GM21825 (cell line): ENCODE data around the gene RAB22A.

ENCODE experiments used
- ATAC-seq: cut with Tn5 transposase; IDR thresholded peaks from one replicate; pipeline ENCODE4 v1.9.1; 2021; ENCODE audit warnings: mild to moderate bottlenecking, moderate library complexity; ENCODE audit not compliant: unreplicated experiment

Gene RAB22A

GRCh38 chr20:58309591-58310290 is at the start of gene RAB22A:
TSS of gene RAB22A (plus strand) at chr20:58309715. CDS start at chr20:58309977, 262 bp downstream.
- peak; percentile 75 for ATAC-seq

- no peak for ATAC-seq
Measured at GRCh38 chr20:58260006-58260405, 49.5 kb upstream of the RAB22A start.

- ATAC-seq, result no peak
Measured at GRCh38 chr20:58261660-58262059, 47.9 kb upstream of the RAB22A start.

- ATAC-seq, result no peak
Measured at GRCh38 chr20:58264271-58264670, 45.2 kb upstream of the RAB22A start.

- no peak for ATAC-seq
Measured at GRCh38 chr20:58267389-58268215, 41.9 kb upstream of the RAB22A start.

- ATAC-seq, result no peak
Measured at GRCh38 chr20:58268421-58268821, 41.1 kb upstream of the RAB22A start.

GRCh38 chr20:58268936-58269619 is 40.4 kb upstream of the RAB22A start:
- no peak for ATAC-seq

GRCh38 chr20:58271606-58272351 is 37.7 kb upstream of the RAB22A start:
- no peak for ATAC-seq

- ATAC-seq, result no peak
Measured at GRCh38 chr20:58274384-58274783, 35.1 kb upstream of the RAB22A start.

GRCh38 chr20:58277107-58277506 is 32.4 kb upstream of the RAB22A start:
- ATAC-seq, result no peak

GRCh38 chr20:58277578-58278472 is 31.7 kb upstream of the RAB22A start:
- ATAC-seq, result no peak

- ATAC-seq, result no peak
Measured at GRCh38 chr20:58286729-58287128, 22.8 kb upstream of the RAB22A start.

GRCh38 chr20:58287638-58288037 is 21.9 kb upstream of the RAB22A start:
- ATAC-seq, result no peak

- ATAC-seq, result no peak
Measured at GRCh38 chr20:58289143-58289542, 20.4 kb upstream of the RAB22A start.

- no peak for ATAC-seq
Measured at GRCh38 chr20:58293453-58293852, 16.1 kb upstream of the RAB22A start.

GRCh38 chr20:58294497-58295455 is 14.7 kb upstream of the RAB22A start:
- no peak for ATAC-seq

GRCh38 chr20:58296051-58296837 is 13.3 kb upstream of the RAB22A start:
- no peak for ATAC-seq

GRCh38 chr20:58297394-58297793 is 12.1 kb upstream of the RAB22A start:
- ATAC-seq, result no peak
